Kidney epithelial cell (primary cell): ENCODE results near the gene MGME1. TPM values are rescaled to one million over a fixed set of nuclear protein-coding genes. Genes with fewer than 3 reads are reported as not detected.

Experiments used
- DNase-seq: peaks from one replicate; pipeline ENCODE4 v3.0.0-alpha.2; 2010; ENCODE audit warnings: low read depth
- H3K27me3 ChIP-seq: 2 replicates; pipeline ENCODE4 v1.6.0; 2011; ENCODE audit warnings: low read length; ENCODE audit not compliant: control insufficient read depth, insufficient read depth
- H3K36me3 ChIP-seq: 2 replicates; pipeline ENCODE4 v1.5.1; 2011; ENCODE audit warnings: low read length; ENCODE audit not compliant: control insufficient read depth, insufficient read depth
- H3K4me3 ChIP-seq: 2 replicates; pipeline ENCODE4 v1.5.1; 2011; ENCODE audit warnings: low read depth, mild to moderate bottlenecking, control low read depth, low read length
- total RNA-seq: library from RNA; depleted of rRNA; stranded (reverse); fragments of >200 nt; gene quantifications from 2 replicates; pipeline ENCODE4 v1.2.3, GENCODE V29; 2015
- TF ChIP-seq, protein P1 (sequence below): IDR thresholded peaks from 2 replicates; pipeline ENCODE4 v1.5.1; 2011; ENCODE audit warnings: mild to moderate bottlenecking, moderate library complexity, low read length, control low read depth, inconsistent platforms; ENCODE audit not compliant: insufficient read depth, poor library complexity, severe bottlenecking

MGME1 gene
- total RNA-seq, 1 donor from 2014 or later: 15.2 TPM

DNA sequence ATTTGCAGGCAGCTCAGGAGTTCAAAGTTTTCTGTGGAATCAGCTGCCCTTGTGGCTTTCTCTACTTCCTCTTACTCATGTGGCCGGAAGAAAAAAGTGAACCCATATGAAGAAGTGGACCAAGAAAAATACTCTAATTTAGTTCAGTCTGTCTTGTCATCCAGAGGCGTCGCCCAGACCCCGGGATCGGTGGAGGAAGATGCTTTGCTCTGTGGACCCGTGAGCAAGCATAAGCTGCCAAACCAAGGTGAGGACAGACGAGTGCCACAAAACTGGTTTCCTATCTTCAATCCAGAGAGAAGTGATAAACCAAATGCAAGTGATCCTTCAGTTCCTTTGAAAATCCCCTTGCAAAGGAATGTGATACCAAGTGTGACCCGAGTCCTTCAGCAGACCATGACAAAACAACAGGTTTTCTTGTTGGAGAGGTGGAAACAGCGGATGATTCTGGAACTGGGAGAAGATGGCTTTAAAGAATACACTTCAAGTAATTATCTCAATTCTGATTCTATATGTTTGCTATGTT lies 1.1 kb downstream of the MGME1 start:
- Histone ChIP-seq H3K27me3 (no peaks in the 10 kb centered on the region), H3K4me3 (peak overlapping the region; percentile 61), H3K36me3 (no peaks in the 10 kb centered on the region)
- DNase-seq: no peak
- TF ChIP-seq, protein P1, sequence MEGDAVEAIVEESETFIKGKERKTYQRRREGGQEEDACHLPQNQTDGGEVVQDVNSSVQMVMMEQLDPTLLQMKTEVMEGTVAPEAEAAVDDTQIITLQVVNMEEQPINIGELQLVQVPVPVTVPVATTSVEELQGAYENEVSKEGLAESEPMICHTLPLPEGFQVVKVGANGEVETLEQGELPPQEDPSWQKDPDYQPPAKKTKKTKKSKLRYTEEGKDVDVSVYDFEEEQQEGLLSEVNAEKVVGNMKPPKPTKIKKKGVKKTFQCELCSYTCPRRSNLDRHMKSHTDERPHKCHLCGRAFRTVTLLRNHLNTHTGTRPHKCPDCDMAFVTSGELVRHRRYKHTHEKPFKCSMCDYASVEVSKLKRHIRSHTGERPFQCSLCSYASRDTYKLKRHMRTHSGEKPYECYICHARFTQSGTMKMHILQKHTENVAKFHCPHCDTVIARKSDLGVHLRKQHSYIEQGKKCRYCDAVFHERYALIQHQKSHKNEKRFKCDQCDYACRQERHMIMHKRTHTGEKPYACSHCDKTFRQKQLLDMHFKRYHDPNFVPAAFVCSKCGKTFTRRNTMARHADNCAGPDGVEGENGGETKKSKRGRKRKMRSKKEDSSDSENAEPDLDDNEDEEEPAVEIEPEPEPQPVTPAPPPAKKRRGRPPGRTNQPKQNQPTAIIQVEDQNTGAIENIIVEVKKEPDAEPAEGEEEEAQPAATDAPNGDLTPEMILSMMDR: no peak

DNA sequence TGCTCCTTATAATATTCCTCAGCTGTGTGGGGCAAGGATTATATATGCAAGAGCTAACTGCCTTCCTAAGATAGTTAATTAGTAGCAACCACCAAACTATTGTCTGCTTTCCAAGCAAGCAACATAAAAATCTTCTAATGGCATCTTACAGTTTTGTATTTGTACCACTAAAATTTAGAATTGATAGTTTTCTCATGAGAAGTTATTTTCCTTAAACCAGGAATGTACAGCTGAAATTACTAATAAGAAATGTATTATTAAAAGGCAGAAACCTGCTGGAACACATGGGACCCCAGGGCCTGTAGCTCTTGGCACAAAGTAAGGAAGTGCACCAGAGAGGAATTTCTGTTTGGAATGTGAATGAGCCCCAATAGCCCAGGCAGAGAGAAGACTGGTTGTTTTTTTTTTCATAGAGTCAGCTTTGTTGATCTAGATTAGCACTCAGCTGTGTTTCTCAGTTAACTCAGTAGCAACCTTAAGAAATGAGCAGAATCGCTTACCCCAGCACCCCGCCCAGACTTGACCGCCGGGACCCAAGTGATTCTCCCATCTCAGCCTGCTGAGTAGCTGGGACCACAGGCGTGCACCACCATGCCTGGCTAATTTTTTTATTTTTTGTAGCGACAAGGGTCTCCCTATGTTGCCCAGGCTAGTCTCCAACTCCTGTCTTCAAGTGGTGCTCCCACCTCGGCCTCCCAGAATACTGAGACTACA lies 2.6 kb downstream of the MGME1 start:
- H3K4me3 ChIP-seq: peak overlapping the region; percentile 61
- no peak for DNase-seq
- H3K27me3 ChIP-seq: no peaks in the 10 kb centered on the region
- no peaks in the 10 kb centered on the region for H3K36me3 ChIP-seq
- TF ChIP-seq, protein P1: no peak

DNA sequence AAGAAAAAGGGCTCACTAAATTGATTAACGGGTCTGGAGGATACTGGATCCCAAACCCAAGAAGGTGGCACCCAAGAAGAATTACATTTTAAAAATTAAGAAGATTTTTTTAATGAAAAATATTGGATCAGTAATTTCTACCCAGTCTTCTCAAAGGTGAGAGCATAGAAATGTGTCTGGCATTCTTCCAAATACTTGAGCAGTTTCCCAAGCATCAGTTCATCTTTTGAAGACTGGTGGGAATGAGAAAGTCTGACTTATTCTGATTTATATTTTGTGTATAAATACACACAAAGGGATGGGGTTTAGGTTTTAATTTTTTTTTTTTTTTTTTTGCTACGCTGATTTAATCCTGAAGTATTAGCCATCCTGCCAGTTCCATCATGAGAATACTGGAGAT lies 3.3 kb downstream of the MGME1 start:
- no peaks in the 10 kb centered on the region for H3K27me3 ChIP-seq
- peak overlapping the region; percentile 28 for H3K4me3 ChIP-seq
- no peaks in the 10 kb centered on the region for H3K36me3 ChIP-seq
- DNase-seq: no peak
- TF ChIP-seq, protein P1: no peak

DNA sequence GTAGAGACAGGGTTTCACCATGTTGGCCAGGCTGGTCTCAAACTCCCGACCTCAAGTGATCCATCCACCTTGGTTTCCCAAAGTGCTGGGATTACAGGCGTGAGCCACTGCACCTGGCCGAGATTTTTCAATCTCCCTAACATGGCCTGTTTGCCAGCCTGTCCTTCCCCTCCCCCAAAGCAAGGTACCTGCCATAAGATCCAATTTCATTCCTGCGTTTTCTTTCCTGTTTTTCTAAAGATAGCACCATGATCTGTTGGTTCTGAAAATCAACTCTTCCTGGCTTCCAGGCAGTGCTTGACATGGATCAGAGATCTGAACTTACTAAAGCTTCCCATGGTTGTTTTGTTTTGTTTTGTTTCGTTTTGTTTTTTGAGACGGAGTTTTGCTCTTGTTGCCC lies 7.5 kb downstream of the MGME1 start:
- Histone ChIP-seq H3K4me3 (no peak overlapping the region), H3K36me3 (no peaks in the 10 kb centered on the region), H3K27me3 (no peaks in the 10 kb centered on the region)
- DNase-seq: no peak
- TF ChIP-seq, protein P1: no peak

DNA sequence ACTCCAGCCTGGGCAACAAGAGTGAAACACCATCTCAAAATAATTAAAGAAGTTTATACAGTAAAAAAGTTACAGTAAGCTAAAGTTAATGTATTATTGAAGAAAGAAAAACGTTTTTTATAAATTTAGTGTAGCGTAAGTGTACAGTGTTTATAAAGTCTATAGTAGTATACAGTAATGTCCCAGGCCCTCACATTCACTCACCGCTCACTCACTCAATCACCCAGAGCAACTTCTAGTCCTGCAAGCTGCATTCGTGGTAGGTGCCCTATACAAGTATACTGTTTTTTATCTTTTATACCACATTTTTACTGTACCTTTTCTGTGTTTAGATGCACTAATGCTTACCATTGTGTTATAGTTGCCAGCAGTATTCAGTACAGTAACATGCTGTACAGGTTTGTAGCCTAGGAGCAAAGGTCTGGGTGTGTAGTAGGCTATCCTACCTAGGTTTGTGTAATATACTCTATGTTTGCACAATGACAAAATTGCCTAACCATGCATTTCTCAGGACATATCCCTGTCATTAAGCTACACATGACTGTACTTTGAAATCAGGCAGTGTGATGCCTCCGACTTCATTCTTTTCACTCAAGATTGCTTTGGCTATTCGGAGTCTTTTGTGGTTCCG lies 16.7 kb downstream of the MGME1 start:
- H3K27me3 ChIP-seq: no peaks in the 10 kb centered on the region
- TF ChIP-seq, protein P1: no peak
- DNase-seq: no peak
- H3K36me3 ChIP-seq: no peaks in the 10 kb centered on the region
- no peak overlapping the region for H3K4me3 ChIP-seq
